VCaP (cell line): ENCODE measurements around the gene CELSR2.
A peak's percentile ranks its signal among the peaks of the same experiment; 100 is the strongest.

Source experiments
- H3K27ac ChIP-seq: fragments of 450-650 bp; 2 replicates; pipeline ENCODE4 v1.5.1; 2017
- CTCF ChIP-seq: fragments of 450-650 bp; conservative IDR thresholded peaks from 2 replicates; pipeline ENCODE4 v1.5.1; 2017; ENCODE audit warnings: mild to moderate bottlenecking, moderate library complexity

Gene CELSR2

GRCh38 chr1:109237512-109237911, 11.8 kb upstream of the CELSR2 start:
- no peak overlapping the region for H3K27ac ChIP-seq
- no peak for TF ChIP-seq CTCF

DNA sequence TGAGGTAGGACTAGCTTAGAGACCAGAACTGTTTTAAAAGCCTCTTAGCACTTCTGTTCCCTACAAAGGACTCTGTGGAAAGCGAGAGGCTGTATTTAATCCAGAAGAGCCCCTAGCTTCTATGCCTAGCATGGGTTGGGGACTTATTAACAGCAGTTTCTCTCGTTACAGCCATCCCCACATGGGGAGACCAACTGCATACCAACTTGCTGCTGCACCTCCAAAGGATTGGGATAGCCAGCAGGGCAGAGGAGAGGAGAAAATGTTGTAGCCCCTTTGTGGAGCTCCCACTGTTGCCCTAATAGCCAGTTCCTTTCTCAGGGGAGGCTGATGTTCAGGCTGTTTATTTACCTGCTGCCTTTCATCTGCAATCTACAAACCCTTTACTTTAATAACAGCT, 11.0 kb upstream of the CELSR2 start:
- TF ChIP-seq CTCF = no peak
- H3K27ac ChIP-seq = no peak overlapping the region

DNA sequence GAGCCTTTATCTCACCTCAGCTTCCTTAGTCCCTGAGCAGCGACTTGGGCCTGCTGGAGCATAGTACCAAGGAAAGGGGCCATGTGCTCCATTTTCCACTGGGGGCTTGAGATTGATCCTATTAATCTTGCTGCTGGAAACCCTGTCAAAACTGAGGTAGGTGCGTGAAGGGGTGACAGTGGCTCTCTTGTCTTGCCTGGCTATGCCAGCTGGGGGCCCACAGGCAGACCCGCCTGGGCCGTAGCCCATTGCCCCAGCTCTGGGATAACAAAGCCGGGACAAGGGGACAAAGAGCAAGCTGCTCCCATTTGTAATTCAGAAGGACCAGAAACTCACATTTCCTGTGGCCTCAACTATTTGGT, 10.3 kb upstream of the CELSR2 start:
- TF ChIP-seq CTCF = no peak
- H3K27ac ChIP-seq = no peak overlapping the region

GRCh38 chr1:109239409-109240068, 9.8 kb upstream of the CELSR2 start:
- no peak overlapping the region for H3K27ac ChIP-seq
- TF ChIP-seq CTCF = peak; percentile 59

DNA sequence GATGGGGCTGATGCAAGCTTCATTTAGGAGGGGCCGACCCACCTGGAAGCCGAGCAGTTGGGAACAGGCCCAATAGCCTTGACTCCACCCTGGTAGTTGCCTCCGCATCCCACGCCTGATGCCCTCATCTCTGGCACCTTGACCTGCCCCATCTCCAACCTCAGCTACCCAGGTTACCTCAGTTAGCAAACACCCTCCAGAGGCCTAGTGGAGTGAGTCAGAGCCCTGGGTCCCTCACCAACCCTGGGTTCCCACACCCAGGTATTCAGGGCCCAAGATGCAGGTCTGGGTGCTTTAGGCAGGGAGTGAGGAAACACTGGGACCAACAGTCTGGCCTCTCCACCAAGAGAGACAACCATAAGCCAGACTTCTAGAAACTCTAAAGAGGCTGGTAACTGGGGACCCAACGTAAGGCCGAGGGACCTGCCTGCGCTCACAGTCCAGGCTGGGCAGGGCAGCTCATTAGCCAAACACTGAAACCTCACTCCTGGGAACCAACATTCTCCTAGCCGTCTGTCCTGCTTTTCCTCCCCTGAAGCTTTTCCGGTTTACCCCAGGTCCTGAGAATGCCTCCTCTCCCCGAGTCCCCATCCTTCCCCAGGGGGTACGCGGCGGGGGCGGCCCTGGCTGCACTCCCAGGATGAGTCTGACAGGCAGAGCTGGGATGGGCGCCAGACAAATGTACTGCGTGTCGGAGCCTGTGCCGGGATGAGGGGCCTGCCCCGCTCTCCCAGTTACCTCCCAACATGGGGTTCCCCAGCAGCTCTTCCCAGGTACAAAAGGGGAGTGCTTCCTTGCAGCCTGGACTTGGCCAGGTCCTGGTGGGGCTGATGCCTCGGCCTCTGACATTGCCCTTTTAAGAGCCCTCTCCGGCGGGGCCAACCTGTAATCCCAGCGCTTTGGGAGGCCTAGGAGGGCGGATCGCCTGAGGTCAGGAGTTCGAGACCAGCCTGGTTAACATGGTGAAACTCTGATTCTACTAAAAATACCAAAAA, 8.9 kb upstream of the CELSR2 start:
- TF ChIP-seq CTCF = no peak
- H3K27ac ChIP-seq = no peak overlapping the region

- no peak overlapping the region for H3K27ac ChIP-seq
- TF ChIP-seq CTCF = no peak
Observed at GRCh38 chr1:109241344-109241743, 8.0 kb upstream of the CELSR2 start.

GRCh38 chr1:109241841-109242345, 7.4 kb upstream of the CELSR2 start:
- no peak overlapping the region for H3K27ac ChIP-seq
- TF ChIP-seq CTCF = no peak
